Mucosa of descending colon (tissue), 3 donors: ENCODE measurements around the gene IER5. TPM values are rescaled to one million over a fixed set of nuclear protein-coding genes. Genes with fewer than 3 reads are reported as not detected.

Experiments
- ATAC-seq: fragments of 200-7000 bp; cut with Tn5 transposase; one replicate; pipeline ENCODE4 v1.9.1; 2020; ENCODE audit warnings: mild to moderate bottlenecking, moderate library complexity
- DNase-seq, 3 donors: peaks; one replicate each; pipeline ENCODE4 v3.0.0-alpha.2; 2020
- H3K36me3 ChIP-seq: fragments of 200-600 bp; one replicate; pipeline ENCODE4 v1.8.0; 2021; ENCODE audit warnings: low read depth, mild to moderate bottlenecking
- H3K4me1 ChIP-seq: fragments of 200-600 bp; one replicate; pipeline ENCODE4 v1.8.0; 2021; ENCODE audit warnings: low read depth, mild to moderate bottlenecking
- H3K4me3 ChIP-seq: fragments of 200-600 bp; one replicate; pipeline ENCODE4 v1.8.0; 2021; ENCODE audit warnings: mild to moderate bottlenecking
- H3K9me3 ChIP-seq: fragments of 200-600 bp; one replicate; pipeline ENCODE4 v1.8.0; 2021; ENCODE audit warnings: mild to moderate bottlenecking
- intact Hi-C, 2 donors: fragments of 100-400 bp; cut with DNase I in 1 of 2; cut with micrococcal nuclease in 1 of 2; formaldehyde crosslinking; loops; one replicate each; pipeline versions ENCODE4 v1.11.0 to v1.11.1; 2022; cut with DNase I, micrococcal nuclease
- total RNA-seq, 3 donors: library from RNA; stranded (reverse); fragmentation: NEBNext Ultra II Directional in 2 of 3; extraction: Animal tissue kit (Norgen Biotek cat#: 25700) in 2 of 3; gene quantifications; one replicate each; pipeline versions ENCODE4 v1.2.1 to v1.2.4, GENCODE V29; 2021 to 2023
- TF ChIP-seq, protein P1 (sequence below): fragments of 200-600 bp; IDR thresholded peaks from one replicate; pipeline ENCODE4 v1.8.0; 2022; ENCODE audit warnings: antibody characterized with exemption, mild to moderate bottlenecking
- donor health status: DM: no; HTN: no; CAD: no; lungs with moderate emphysema.
- donor health status: DM: no; HTN: no; CAD: no.
- donor health status: DM: no; HTN: yes; CAD: no.

The IER5 gene
- total RNA-seq, 3 donors from 2014 or later: 15.4 to 16.7 (median 16.4) TPM

- ATAC-seq (peak; percentile 31), DNase-seq (no peak)
- no peak overlapping the region for H3K4me3 ChIP-seq
- intact Hi-C loops: no loop called here
- TF ChIP-seq, protein P1, sequence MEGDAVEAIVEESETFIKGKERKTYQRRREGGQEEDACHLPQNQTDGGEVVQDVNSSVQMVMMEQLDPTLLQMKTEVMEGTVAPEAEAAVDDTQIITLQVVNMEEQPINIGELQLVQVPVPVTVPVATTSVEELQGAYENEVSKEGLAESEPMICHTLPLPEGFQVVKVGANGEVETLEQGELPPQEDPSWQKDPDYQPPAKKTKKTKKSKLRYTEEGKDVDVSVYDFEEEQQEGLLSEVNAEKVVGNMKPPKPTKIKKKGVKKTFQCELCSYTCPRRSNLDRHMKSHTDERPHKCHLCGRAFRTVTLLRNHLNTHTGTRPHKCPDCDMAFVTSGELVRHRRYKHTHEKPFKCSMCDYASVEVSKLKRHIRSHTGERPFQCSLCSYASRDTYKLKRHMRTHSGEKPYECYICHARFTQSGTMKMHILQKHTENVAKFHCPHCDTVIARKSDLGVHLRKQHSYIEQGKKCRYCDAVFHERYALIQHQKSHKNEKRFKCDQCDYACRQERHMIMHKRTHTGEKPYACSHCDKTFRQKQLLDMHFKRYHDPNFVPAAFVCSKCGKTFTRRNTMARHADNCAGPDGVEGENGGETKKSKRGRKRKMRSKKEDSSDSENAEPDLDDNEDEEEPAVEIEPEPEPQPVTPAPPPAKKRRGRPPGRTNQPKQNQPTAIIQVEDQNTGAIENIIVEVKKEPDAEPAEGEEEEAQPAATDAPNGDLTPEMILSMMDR: no peak
- no peaks in the 10 kb centered on the region for H3K36me3 ChIP-seq
- no peaks in the 10 kb centered on the region for H3K9me3 ChIP-seq
- no peaks in the 10 kb centered on the region for H3K4me1 ChIP-seq
Measured at GRCh38 chr1:181119093-181119989, 30.8 kb downstream of the IER5 start.

DNA sequence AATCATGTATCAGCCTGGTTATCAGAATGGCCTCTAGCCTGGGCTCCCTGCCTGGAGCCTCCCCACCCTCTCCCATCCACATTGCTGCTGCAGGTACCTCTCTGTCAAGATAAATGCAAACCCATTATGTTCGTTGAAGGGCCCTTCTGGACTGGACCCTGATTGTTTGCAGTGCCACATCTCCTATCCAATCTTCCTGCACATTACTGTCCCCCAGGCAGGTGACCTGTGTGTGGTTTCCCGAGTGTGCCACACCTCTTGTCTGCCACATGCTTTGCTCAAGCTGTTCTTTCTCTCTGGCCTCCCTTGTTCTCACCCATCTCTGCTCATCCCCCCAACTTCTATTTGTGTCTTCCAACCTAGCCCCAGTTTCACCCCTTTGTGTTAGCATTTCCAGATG is 32.4 kb downstream of the IER5 start:
- ATAC-seq (peak; percentile 10), DNase-seq (no peak)
- H3K4me3 ChIP-seq: no peak overlapping the region
- no peaks in the 10 kb centered on the region for H3K4me1 ChIP-seq
- TF ChIP-seq, protein P1: no peak
- no peaks in the 10 kb centered on the region for H3K36me3 ChIP-seq
- intact Hi-C loops: no loop called here
- no peaks in the 10 kb centered on the region for H3K9me3 ChIP-seq

DNA sequence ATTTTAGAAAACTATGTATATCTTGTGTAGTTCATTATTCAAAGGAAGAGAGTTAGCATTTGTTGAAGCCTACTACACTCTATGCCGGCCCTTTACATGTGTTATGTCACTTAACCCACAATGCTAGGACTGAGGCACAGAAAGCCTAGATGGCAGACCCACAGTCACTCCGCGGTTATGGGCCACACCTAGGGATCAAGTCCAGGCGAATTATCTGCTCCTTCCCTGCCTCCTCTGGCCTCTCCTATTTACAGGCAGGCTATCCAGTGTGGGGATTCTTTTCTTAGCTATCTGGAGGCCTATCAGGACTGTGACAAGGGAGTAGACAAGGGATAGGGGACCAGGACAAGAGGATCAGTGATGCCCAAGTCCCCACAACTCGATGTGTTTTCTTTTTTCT is 33.0 kb downstream of the IER5 start:
- no peak for DNase-seq

DNA sequence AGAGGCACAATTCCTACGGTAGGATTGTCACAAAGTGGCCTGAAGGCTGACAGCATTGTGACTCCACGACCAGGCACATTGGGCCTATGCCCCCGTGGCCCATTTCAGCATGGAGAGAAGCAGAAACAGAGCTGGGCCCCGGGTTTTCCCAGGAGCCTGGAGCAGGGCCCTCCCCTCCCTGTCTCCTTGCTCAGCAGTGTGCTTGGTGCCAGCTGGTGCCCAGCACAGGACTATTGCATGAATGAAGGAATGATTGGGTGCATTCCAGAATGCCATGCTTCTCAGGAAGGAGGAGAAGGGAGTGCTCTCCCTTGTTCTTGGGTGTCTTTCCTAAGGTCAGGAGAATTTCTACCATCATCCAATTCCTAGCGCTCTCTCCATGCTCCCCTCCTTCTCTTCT is 33.7 kb downstream of the IER5 start:
- intact Hi-C loops: no loop called here
- H3K4me3 ChIP-seq: no peak overlapping the region
- H3K36me3 ChIP-seq: no peaks in the 10 kb centered on the region
- no peaks in the 10 kb centered on the region for H3K4me1 ChIP-seq
- no peak for DNase-seq
- H3K9me3 ChIP-seq: no peaks in the 10 kb centered on the region
- TF ChIP-seq, protein P1: no peak
- ATAC-seq: no peak

More for the DNA sequence above, 33.0 kb downstream of the IER5 start:
- TF ChIP-seq, protein P1: no peak
- no peak overlapping the region for H3K4me3 ChIP-seq
- no peaks in the 10 kb centered on the region for H3K9me3 ChIP-seq
- H3K36me3 ChIP-seq: no peaks in the 10 kb centered on the region
- intact Hi-C loops: no loop called here
- no peaks in the 10 kb centered on the region for H3K4me1 ChIP-seq
- ATAC-seq: no peak

DNA sequence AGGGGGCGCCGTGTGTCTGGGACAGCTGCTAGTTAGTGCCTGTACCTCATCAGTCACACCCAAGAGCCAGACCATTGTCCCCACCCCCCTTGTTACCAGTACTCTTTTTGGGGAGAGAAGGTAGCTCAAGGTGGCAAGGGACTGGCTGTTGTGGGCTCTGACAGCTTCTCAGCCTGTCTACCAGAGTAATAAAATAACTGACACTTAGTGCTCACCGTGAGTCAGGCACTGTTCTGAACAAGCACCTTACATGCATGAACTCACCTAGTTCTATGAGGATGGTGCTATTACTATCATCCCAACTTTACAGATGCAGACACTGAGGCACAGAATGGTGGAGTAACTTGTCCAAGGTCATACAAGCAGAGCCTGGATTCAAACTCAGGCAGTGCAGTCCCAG is 34.7 kb downstream of the IER5 start:
- intact Hi-C loops: no loop called here
- no peaks in the 10 kb centered on the region for H3K9me3 ChIP-seq
- DNase-seq: no peak
- no peak for ATAC-seq
- H3K36me3 ChIP-seq: no peaks in the 10 kb centered on the region
- H3K4me3 ChIP-seq: no peak overlapping the region
- TF ChIP-seq, protein P1: no peak
- no peaks in the 10 kb centered on the region for H3K4me1 ChIP-seq
